Endothelial cell of umbilical vein (primary cell): ENCODE results near the gene ZMIZ1. TPM values are rescaled to one million over a fixed set of nuclear protein-coding genes. Genes with fewer than 3 reads are reported as not detected.

ENCODE experiments used
- BruUV-seq: library from RNA; stranded (reverse); fragments of 400-500 nt; replicated peaks from 2 replicates; lab custom pipeline; 2021; lab: Mats Ljungman, UMichigan
- CTCF ChIA-PET: fragments of 300-600, 350-600 bp; sonication (Branson Sonifier 250); formaldehyde crosslinking; loops from one replicate; lab custom pipeline; 2021; ENCODE audit warnings: antibody characterized with exemption, inconsistent platforms; lab: Charles Lee
- POLR2A ChIA-PET: fragments of 300-600, 350-600 bp; sonication (Branson Sonifier 250); formaldehyde crosslinking; loops from one replicate; lab custom pipeline; 2021; ENCODE audit warnings: antibody characterized with exemption, inconsistent platforms; lab: Charles Lee
- DNase-seq: peaks from one replicate; pipeline ENCODE4 v3.0.0-alpha.2; 2011; ENCODE audit warnings: low read depth, low spot score
- FAIRE-seq: peaks from 2 replicates; lab custom pipeline; 2011; peaks lifted over from hg19 to GRCh38; lab: Jason Lieb, UNC
- H2AFZ ChIP-seq: 2 replicates; pipeline ENCODE4 v1.6.0; 2012; ENCODE audit warnings: low read depth, low read length, control low read depth, inconsistent platforms
- H3K27ac ChIP-seq: 2 replicates; pipeline ENCODE4 v1.5.1; 2011; ENCODE audit warnings: low read depth, mild to moderate bottlenecking, control low read depth, low read length, moderate library complexity; ENCODE audit not compliant: insufficient read depth
- H3K27me3 ChIP-seq, 2 experiments: 2 replicates each; pipeline versions ENCODE4 v1.6.0 to v1.6.1; 2011; ENCODE audit warnings: low read length in 2 of 2, mixed read lengths in 1 of 2; ENCODE audit not compliant: control insufficient read depth in 2 of 2, insufficient read depth in 2 of 2
- H3K36me3 ChIP-seq, 2 experiments: 2 replicates in 1 of 2; 3 replicates in 1 of 2; pipeline ENCODE4 v1.5.1; 2011; ENCODE audit warnings: low read length in 2 of 2, mild to moderate bottlenecking in 1 of 2, moderate library complexity in 1 of 2; ENCODE audit not compliant: control insufficient read depth in 2 of 2, insufficient read depth in 2 of 2; ENCODE audit errors: extremely low read depth in 1 of 2
- H3K4me1 ChIP-seq: 3 replicates; pipeline ENCODE4 v1.5.1; 2011; ENCODE audit warnings: mild to moderate bottlenecking, low read length; ENCODE audit not compliant: control insufficient read depth, insufficient read depth; ENCODE audit errors: extremely low read depth
- H3K4me2 ChIP-seq: 2 replicates; pipeline ENCODE4 v1.6.1; 2011; ENCODE audit warnings: low read length, control low read depth, mixed read lengths; ENCODE audit not compliant: insufficient read depth
- H3K4me3 ChIP-seq, 3 experiments: fragments of 200-600 bp in 1 of 3; sonication (generic), shearing (Covaris generic) in 1 of 3; replicated peaks in 1 of 3; 2 replicates each; pipeline ENCODE4 v1.5.1; 2011 to 2016; ENCODE audit warnings: control low read depth in 3 of 3, low read length in 3 of 3, mild to moderate bottlenecking in 2 of 3, inconsistent platforms in 1 of 3, low read depth in 1 of 3, moderate library complexity in 1 of 3; ENCODE audit not compliant: insufficient read depth in 1 of 3
- H3K79me2 ChIP-seq: 2 replicates; pipeline ENCODE4 v1.6.0; 2012; ENCODE audit warnings: low read length, inconsistent platforms; ENCODE audit not compliant: control insufficient read depth, insufficient read depth
- H3K9ac ChIP-seq: replicated peaks from 2 replicates; pipeline ENCODE3; 2011; ENCODE audit warnings: low read length, control low read depth; ENCODE audit not compliant: insufficient read depth; ENCODE audit errors: extremely low read depth
- H3K9me1 ChIP-seq: replicated peaks from 3 replicates; pipeline ENCODE4 v1.6.0; 2011; ENCODE audit warnings: mild to moderate bottlenecking, low read length; ENCODE audit not compliant: control insufficient read depth, insufficient read depth; ENCODE audit errors: extremely low read depth
- H3K9me3 ChIP-seq: replicated peaks from 2 replicates; pipeline ENCODE4 v1.5.1; 2012; ENCODE audit warnings: low read length, inconsistent platforms; ENCODE audit not compliant: control insufficient read depth, insufficient read depth
- H4K20me1 ChIP-seq: replicated peaks from 2 replicates; pipeline ENCODE3; 2011; ENCODE audit warnings: mild to moderate bottlenecking, low read length; ENCODE audit not compliant: control insufficient read depth, insufficient read depth; ENCODE audit errors: extremely low read depth
- CTCF ChIP-seq, 2 donors: IDR thresholded peaks; 1 replicate in 1 of 2; 2 replicates in 1 of 2; pipeline ENCODE4 v1.5.1; 2011; ENCODE audit warnings: low read length in 2 of 2, mild to moderate bottlenecking in 2 of 2, moderate library complexity in 2 of 2, control low read depth in 1 of 2, inconsistent platforms in 1 of 2, low read depth in 1 of 2; ENCODE audit not compliant: insufficient read depth in 1 of 2; ENCODE audit errors: extremely low read depth in 1 of 2
- EZH2 ChIP-seq: IDR thresholded peaks from 2 replicates; pipeline ENCODE4 v1.6.1; 2012; ENCODE audit warnings: borderline replicate concordance, low read depth, mild to moderate bottlenecking, moderate library complexity, low read length, inconsistent platforms; ENCODE audit not compliant: severe bottlenecking
- FOS ChIP-seq: IDR thresholded peaks from 2 replicates; pipeline ENCODE4 v1.6.1; 2011; ENCODE audit warnings: mild to moderate bottlenecking, low read length, moderate library complexity, borderline replicate concordance; ENCODE audit not compliant: insufficient read depth
- GATA2 ChIP-seq: IDR thresholded peaks from 2 replicates; pipeline ENCODE4 v1.7.0; 2011; ENCODE audit warnings: low read depth, mild to moderate bottlenecking, moderate library complexity, mixed read lengths, low read length; ENCODE audit not compliant: insufficient read length, insufficient read depth
- JUN ChIP-seq: IDR thresholded peaks from 2 replicates; pipeline ENCODE4 v1.6.1; 2011; ENCODE audit warnings: borderline replicate concordance, low read depth; ENCODE audit not compliant: insufficient read length, insufficient read depth
- MAX ChIP-seq: IDR thresholded peaks from 2 replicates; pipeline ENCODE4 v1.6.1; 2011; ENCODE audit not compliant: insufficient read depth, insufficient read length
- POLR2A ChIP-seq: IDR thresholded peaks from 2 replicates; pipeline ENCODE4 v1.6.1; 2012; ENCODE audit warnings: low read depth, mild to moderate bottlenecking, control low read depth, low read length
- POLR2AphosphoS5 ChIP-seq: IDR thresholded peaks from 2 replicates; pipeline ENCODE4 v1.6.1; 2012; ENCODE audit warnings: low read depth, mild to moderate bottlenecking, control low read depth, low read length, moderate library complexity; ENCODE audit not compliant: insufficient read depth
- dilution Hi-C: fragments of 300-500 bp; cut with MboI; formaldehyde crosslinking; loops from one replicate; pipeline ENCODE4 v1.15.0; 2019; ENCODE audit warnings: low sequenced_read_pairs; ENCODE audit not compliant: extremely low pct_ligation_motif_present
- intact Hi-C: fragments of 100-400 bp; cut with micrococcal nuclease; formaldehyde crosslinking; loops from one replicate; pipeline ENCODE4 v1.10.0; 2022
- polyA plus RNA-seq, 4 experiments: library from polyadenylated mRNA; depleted of rRNA in 3 of 4; stranded (reverse) in 3 of 4; unstranded in 1 of 4; fragments of >200 nt; gene quantifications; 2 replicates each; pipeline versions ENCODE4 v1.2.1 to v1.2.3, GENCODE V29; 2011 to 2012; ENCODE audit warnings: missing spikeins in 1 of 4
- total RNA-seq: library from RNA; stranded (reverse); gene quantifications from 2 replicates; pipeline ENCODE4 v1.2.3, GENCODE V29; 2021

ZMIZ1 gene
- total and polyA plus RNA-seq, 2 donors (not counting 3 experiments of a cell fraction or from before 2014, with no cell fraction given): 12.5 to 46.7 TPM

- H2AFZ ChIP-seq: no peak overlapping the region
- H3K9me1 ChIP-seq: no peaks in the 10 kb centered on the region
- no peaks in the 10 kb centered on the region for H4K20me1 ChIP-seq
- H3K4me1 ChIP-seq: no peaks in the 10 kb centered on the region
- intact Hi-C loops (no loop called here), dilution Hi-C loops (no loop called here)
- H3K79me2 ChIP-seq: no peaks in the 10 kb centered on the region
- no peak overlapping the region for H3K4me2 ChIP-seq
- ChIA-PET CTCF (interaction anchor here (0.7 to 1.3 kb wide), 4 partner anchors 12 to 24 kb away, joined by 3 to 5 read pairs (median 3); no protein-coding TSS in a partner anchor), POLR2A (no interaction called here)
- no TSS peak for BruUV-seq
- DNase-seq (no peak), FAIRE-seq (no peak)
- H3K36me3 ChIP-seq: no peaks in the 10 kb centered on the region
- peaks cover 0 to 9% of the 10 kb centered on the region in 2 experiments for H3K27me3 ChIP-seq
- no peak overlapping the region for H3K9ac ChIP-seq
- no peak overlapping the region for H3K4me3 ChIP-seq
- no peaks in the 10 kb centered on the region for H3K9me3 ChIP-seq
- H3K27ac ChIP-seq: no peak overlapping the region
- TF ChIP-seq POLR2A: no peak
- TF ChIP-seq EZH2: no peak
- no peak for TF ChIP-seq JUN
- TF ChIP-seq GATA2: no peak
- no peak for TF ChIP-seq CTCF (IDR thresholded peaks at IDR 0.05; ENCODE audit: extremely low read depth in 1 of 2, insufficient read depth in 1 of 2, low read depth in 1 of 2, low read length in 2 of 2)
- no peak for TF ChIP-seq FOS
- no peak for TF ChIP-seq POLR2AphosphoS5
- no peak for TF ChIP-seq MAX
Measured at GRCh38 chr10:79028056-79028430, 40.7 kb upstream of the ZMIZ1 start.
